HG03095 (cell line): ENCODE measurements around the gene DHRS2.

Source experiments
- ATAC-seq: cut with Tn5 transposase; IDR thresholded peaks from one replicate; pipeline ENCODE4 v1.9.1; 2021; ENCODE audit warnings: moderate library complexity; ENCODE audit not compliant: unreplicated experiment

DHRS2 gene

DNA sequence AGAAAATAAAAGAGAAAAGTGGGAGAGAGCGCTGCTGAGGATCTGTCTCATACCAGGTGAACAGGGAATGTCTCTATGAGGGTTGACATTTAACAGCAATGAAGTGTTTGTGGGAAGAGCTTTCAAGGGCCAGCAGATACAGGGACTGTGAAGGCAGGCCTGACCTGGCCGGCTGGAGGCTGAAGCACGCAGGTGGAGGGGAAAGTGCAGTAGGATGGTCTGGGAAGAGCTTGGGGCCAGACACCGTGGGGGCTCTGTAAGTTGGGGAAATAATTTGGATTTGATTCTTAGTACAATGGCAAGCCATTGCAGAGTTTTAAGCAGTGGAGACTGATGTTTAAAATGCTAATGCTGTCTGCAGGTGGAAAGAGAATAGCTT lies 23.8 kb upstream of the DHRS2 start:
- no peak for ATAC-seq

DNA sequence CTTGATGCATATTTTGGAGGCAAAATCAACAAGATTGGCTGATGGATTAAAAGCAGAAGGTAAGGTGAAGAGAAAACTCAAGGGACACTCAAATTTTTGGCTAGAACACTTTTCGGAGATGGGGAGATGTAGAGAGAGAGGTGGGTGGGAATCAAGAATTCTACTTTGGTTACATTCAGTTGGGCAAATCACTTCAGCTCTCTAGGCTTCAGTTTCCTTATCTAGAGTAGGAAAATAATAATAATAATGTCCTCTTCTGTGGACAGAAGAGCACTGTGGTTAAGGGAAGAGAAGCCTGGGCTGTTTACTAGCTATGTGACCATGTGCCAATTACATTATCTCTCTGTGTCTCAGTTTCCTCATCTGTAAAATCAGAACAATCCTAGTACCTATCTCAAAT lies 23.4 kb upstream of the DHRS2 start:
- ATAC-seq: no peak

DNA sequence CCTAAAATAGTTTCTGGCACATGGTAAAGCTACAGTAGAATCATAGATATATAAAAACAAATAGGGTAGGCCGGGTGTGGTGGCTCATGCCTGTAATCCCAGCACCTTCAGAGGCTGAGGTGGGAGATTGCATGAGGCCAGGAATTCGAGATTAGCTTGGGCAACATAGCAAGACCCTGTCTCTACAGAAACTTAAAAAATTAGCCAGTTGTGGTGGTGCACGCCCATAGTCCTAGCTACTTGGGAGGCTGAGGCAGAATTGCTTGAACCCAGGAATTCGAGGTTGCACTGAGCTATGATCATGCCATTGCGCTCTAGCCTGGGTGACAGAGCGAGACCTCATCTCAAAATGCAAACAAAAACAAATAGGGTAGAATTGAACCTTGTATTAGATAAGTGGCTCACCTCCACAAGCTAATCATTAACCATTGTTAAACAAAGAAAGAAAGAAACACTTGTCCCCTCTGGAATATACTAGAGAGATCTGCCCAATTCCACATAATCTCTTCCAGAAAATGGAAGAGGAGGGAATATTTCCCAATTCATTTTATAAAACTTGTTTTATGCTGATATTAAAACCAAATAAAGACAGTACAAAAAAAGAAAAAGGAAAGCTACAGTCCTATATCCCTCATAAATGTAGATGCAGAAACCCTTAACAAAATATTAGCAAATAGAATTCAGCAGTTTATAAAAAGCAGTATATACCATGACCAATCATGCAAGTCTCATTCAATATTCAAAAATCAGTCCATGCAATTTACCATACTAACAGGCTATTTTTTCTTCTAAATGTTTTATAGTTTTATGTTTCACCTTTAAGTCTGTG lies 22.7 kb upstream of the DHRS2 start:
- no peak for ATAC-seq

DNA sequence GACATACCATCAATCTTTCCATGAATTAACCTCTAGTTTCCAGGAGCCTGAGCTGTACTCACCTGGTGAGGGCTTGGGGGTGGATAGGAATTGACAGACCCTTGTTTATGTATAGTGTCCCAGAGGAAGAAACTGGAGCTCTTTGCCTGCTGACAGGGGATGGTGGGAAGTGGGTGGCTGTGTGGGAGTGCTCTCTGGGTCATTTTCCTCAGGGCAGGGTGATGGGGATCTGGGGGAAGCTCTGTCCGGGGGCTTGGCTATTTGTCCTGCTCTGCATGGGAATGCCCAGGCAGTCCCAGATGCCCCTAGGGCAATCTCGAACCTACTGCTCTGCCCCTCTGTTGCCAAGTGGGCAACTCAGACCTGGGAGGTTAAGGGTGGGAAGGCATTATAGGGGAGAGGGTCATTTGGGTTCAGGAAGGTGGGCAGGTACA lies 21.8 kb upstream of the DHRS2 start:
- no peak for ATAC-seq

DNA sequence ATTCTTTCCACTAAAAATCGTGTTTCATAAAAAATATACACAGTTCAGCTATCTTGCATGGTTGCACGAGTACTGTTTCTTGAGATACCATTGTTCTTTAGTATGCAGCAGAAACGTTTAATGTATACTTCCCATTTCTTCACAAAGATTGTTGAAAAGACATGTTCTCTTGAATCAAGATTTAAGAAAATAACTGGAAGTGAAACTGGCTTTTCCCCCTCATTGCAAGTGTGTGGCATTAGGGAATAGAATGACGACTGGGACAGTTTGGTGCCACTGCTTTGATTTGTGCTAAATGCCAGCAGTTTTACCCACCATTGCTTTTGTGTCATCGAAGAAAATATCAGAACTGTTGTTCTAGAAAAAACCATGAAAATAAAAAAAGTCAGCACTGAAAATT lies 20.3 kb upstream of the DHRS2 start:
- no peak for ATAC-seq

DNA sequence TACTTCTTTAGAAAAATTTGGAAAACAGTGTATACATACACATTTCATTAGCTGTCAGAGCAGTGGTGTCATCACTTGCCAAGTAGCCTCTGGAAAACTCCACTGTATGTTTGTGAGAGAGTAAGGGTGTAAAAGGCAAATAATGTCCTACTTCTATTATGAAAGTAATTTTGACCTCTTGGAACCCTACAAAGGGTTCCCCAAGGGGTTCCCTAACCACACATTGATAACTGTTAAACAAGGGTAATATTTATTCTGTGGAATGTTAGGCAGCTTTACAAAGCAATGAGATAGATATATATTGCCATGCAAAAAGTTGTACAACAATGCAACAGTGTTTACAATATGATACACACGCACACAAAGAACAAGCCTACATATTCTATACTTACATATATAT lies 18.6 kb upstream of the DHRS2 start:
- no peak for ATAC-seq

DNA sequence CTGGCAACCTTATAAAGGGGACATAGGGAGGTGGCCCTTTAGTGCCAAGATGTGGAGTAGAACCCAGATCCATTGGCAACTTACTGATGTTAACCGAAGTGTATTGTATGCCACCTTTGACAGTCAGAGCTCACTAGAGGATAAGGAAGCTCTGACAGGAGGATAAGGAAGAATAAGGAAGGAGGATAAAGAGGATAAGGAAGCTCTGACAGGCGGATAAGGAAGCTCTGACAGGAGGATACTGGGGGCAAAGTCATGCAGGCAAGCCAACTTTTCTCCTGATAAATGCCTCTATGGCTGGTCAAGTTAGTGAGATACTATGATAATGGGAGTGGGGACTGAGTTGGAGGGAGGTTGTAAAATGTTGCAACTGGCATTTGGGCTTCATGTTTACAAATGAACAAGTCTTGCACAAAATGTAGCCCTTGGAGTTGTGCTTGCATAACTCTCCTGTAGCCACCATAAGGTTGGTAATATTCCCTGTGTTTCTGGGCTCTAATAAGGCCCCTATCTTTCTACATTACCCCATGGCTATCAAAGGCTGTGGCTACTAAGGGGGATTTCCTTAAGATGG lies 17.7 kb upstream of the DHRS2 start:
- ATAC-seq: no peak

DNA sequence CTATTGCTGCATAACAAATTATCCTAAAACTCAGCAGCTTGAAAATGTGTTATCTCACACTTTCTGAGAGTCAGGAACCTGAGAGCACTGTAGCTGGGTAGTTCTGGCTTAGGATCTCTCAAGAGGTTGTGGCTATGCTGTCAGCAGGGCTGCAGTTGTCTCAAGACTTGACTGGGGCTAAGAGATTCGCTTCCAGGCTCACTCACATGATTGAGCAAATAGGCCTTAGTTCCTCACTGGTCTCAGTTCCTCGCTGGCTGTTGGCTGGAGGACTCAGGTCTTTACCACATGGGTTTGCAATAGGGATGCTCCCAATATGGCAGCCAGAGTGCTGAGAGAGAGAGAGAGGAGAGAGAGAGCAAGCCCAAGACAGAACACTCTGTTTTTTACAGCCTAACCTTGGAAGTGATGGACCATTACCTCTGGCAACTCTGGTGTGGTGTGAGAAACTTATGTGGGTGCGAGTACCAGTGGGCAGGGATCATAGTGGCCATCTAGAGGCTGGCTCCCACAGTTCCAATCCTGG lies 15.9 kb upstream of the DHRS2 start:
- no peak for ATAC-seq

DNA sequence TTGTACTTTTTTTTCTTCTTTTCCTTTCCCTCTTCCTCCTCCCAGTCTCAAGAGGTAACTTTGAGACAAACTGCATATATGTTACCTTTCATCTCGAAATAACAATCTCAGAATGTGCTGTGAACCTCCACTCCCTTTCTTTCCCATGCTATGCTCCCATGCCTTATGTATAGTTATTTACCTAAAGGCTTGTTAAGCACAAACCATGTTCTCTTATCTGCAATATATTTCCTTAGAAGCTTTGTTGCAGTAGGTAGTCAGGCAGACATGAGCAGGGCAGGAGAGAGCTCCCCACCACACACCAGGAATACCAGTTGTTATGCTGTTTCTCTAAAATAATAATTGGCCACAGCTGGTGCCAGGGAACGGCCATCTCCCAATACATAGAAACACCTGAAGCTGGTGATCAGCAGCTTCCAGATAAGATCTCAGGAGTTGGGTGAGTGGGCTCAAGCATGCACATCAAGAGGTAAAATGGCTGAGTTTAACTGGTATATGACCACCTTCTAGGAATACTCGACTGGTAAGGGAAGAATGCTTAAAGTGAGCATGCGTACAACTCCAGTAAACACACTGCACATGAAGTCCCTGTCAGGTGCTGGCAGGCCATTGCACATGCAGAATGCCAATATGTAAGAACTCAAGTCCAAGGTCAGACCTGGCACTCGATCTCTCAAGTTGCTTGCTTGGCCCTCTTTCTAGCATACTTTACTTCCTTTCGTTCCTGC lies 14.8 kb upstream of the DHRS2 start:
- ATAC-seq: no peak

DNA sequence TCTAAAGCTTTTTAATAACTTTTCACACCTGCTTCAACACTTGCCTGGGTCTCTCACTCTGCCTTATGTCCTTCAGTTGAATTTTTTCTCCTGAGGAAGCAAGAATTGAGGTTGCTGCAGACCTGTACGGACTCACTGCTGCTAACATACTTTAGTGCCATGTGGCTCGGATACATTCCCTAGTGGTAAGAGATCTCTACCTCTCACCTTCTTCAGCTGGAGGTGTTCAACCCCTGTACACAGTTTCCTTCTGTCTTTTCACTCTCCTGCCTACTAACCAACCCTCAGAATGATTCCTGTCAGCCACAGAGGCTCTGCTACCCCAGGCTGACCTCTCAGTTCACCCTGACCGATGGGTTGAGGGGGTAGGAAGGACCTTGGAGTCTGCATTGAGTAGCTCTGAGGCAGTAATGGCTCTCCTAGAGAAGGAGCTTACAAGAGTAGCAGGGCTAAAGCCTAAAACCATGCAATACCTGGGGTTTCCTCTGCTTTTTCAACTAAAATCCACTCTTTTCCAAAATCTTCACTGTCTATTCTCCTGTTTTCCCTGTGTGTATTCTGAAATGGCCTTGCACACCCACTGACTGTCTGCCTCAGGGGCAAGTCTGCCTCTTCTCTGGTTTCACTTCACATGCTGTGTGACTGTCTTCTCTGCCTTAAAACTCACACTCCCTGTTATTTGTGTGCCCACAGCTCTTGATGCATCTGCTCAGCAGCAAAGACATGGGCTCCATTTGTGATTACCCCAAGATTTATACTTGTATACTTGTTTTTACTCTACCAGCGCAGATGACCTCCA lies 14.0 kb upstream of the DHRS2 start:
- no peak for ATAC-seq

DNA sequence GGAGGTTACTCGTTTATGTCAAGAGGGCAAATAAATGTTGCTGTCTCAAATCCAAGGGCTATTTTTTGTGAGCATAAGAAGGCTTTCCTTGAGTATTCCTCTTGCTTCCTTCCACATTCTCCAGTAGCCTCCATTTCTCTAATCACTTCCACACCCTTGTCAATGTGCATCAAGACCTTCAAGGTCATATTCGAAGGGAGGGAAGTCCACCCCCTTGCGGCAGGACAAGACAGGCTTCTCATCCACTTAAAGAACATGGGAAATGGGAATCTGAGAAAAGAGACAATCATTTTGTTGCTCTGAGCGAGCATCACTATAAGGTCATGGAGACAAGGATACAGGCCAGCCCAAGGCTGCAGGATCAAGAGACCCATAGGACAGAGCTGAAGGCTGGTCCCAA lies 13.2 kb upstream of the DHRS2 start:
- ATAC-seq: no peak

DNA sequence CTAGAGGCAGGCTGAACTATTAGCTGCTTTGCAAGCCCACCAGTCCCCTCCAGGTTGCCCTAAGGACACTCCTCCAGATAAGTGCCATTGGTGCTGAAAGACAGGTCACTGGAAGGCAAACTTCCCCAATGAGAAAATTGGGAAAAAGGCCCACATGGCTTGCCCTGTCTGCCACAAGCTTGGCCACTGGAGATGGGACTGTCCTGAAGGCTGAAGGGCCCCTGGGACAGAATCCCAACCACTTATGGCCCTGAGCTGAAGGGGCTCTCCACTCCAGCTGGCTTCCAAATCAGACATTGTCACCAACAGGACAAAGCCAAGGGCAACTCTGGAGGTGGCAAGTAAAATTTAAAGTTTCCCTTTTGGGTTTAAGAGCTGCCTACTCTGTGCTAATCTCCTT lies 12.2 kb upstream of the DHRS2 start:
- ATAC-seq: no peak

DNA sequence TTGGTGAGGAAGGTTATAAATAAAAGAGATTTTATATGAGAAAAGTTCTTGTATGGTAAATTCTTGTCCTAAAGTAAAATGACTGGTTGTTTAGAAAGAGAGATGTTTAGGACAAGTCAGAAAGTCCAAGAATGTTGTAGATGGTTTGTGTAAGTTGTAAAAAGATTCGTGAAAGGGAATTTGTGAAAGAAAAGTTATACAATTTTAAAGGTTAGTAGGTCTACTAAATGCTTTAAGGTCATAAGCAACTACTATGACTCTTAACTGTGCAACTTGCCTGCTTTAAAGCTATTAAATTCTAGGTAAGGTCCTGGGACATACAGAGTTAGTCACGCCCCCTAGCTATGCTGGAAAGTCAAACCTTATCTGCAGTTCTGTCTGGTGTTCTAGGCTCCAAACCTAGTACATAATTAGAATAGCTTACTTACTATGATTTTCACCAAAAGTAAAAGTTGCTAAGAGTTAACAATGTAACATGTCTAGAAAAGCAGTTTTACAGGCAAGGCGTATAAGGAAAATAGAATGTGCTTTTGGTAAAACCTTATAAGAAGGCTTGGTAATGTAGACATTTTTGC lies 11.2 kb upstream of the DHRS2 start:
- no peak for ATAC-seq

DNA sequence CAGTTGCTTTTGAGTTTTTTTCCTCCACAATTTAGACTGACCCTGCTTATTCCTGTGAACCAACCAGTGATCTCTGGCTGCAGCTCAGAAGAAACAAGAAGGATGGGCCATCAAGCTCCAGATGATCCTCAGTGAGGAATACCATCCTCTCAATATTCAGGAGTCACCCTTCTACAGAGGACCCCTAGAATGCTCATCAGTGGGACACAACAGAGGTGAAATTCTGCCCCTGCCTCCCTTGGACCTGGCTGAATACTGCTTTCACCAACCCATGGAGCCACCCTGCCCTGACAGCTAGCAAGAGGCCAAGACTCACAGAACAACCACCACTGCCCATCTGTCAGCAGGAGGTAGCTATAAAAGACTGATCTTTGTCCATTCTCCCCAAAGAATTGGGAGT lies 9.2 kb upstream of the DHRS2 start:
- ATAC-seq: no peak

DNA sequence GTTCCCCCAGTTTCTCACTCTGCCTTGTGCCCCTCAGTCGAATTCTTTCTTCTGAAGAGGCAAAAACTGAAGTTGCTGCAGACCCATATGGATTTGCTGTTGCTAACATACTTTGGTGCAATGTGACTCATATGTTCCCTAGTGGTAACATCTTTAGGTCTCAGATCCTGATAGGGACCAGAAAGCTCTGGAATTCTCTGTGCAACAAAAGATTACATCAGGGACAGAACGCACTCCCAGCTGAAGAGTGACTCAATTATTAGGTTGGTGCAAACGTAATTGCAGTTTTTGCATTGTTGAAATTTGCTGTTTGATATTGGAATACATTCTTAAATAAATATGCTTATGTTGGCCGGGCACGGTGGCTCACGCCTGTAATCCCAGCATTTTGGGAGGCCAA lies 8.2 kb upstream of the DHRS2 start:
- no peak for ATAC-seq

DNA sequence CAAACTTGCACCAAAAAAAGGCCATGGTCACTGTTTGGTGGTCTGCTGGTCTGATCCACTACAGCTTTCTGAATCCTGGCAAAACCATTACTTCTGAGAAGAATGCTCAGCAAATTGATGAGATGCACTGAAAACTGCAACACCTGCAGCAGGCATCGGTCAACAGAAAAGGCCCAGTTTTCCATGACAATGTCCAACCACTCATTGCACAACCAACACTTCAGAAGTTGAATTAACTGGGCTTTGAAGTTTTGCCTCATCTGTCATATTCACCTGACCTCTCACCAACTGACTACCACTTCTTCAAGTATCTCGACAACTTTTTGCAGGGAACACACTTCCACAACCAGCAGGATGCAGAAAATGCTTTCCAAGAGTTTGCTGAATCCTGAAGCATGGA lies 7.0 kb upstream of the DHRS2 start:
- ATAC-seq: no peak

DNA sequence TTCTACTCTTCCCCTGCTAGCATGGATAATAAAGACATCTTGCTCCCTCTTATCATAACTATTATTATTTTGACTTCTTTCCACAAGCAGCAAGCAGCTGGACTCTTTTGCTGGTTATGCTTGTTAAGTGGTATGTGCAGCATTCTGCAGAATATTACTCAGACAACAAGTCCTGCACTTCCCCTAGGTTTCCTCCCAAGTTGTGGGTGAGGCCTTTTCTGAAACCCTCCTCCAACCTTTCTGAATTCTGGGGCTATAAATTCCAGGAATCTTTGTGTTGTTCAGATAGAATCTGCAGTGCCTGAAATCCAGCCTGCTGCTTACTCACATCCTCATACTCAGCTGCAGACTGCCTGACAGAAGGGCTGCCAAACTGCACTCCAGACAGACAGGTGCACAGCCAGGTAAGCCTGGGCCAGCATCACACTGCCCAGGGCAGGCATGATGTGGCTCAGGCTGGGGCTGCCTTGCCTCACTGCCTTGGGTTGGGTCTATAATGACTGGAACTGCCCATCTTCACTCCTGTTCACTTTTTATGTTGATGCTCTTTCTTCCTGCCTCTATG lies 6.2 kb upstream of the DHRS2 start:
- ATAC-seq: no peak

DNA sequence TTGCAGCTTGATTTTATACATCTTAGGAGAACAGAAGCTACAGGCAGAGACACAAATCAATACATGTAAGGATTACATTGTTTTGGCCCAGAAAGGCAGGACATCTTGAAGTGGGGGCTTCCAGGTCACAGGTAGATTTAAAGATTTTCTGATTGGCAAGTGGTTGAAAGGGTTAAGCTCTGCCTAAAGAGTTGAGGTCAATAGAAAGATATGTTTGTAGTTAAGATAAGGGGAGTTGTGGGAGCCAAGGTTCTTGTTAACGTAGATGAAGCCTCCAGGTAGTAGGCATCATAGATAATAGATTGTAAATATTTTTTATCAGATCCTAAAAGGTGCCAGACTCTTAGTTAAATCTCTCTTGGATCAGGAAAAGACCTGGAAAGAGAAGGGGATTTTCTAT lies 5.5 kb upstream of the DHRS2 start:
- ATAC-seq: no peak

DNA sequence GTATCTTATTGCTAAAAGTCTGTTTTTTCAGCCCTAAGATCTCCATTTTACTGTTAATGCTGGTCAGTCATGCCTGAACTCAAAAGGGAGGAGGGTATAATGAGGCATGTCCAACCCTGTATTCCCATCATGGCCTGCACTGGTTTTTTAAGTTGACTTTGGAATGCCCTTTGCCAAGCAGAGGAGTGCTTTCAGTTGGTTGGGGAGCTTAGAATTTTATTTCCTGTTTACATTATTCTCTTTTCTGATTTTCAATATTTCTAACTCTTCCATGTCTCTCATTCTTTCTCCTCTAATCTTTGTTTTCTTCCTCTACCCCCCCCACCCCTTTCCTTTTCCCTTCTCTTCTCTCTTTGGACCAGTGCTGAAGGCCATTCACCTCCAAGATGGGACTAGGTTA lies 4.9 kb upstream of the DHRS2 start:
- no peak for ATAC-seq

DNA sequence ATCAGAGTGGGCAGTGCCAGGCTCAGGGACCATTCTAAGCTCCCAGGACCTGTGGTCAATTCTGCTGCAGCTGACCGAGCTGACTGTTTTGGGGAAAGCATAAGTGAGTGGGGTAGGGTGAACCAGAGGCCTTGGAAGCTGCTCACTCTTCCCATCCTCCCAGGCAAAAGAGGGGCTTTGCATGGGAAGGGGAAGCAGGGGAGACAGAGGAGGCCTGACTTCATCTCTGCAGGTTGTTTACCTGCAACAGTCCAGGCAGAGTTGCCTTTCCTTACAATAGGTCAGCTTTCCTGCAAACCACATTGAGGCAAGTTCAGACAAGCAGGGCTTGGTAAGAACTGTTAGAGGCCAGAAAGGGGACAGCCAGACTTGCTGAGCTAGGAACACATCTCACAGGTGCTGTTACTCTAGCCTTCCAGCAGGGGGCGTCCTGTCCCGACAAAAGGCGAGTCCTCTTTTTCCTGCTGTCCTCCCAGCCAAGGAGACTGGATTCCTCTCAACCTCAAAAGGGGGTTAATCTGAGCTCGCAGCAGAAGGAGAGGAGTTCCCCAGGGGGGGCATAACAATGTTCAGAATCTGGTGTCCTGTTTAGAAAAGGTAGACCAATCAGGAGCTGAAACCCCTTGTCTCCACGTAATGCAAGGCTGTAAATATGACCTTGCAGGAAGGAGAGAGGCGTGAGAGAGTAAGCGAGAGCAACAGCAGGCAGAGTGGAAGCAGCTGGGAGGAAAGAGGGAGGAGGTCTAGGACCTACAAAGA lies 4.3 kb upstream of the DHRS2 start:
- ATAC-seq: peak; percentile 65
